NCI-H2196 treated with DMSO at 0.1 percent for 48 hours (cell line): ENCODE data around the gene TMEM175.

Experiments
- DNase-seq: peaks from one replicate; lab custom pipeline; 2025; ENCODE audit not compliant: unreplicated experiment; lab: John Stamatoyannopoulos, UW

The TMEM175 gene

GRCh38 chr4:898869-899555 lies 33.2 kb upstream of the TMEM175 start:
- no peak for DNase-seq

GRCh38 chr4:899556-899906 lies 32.7 kb upstream of the TMEM175 start:
- DNase-seq: no peak

- DNase-seq: no peak
Measured at GRCh38 chr4:900073-900472, 32.2 kb upstream of the TMEM175 start.

GRCh38 chr4:900721-901120 lies 31.5 kb upstream of the TMEM175 start:
- DNase-seq: no peak

GRCh38 chr4:901192-901910 lies 30.9 kb upstream of the TMEM175 start:
- no peak for DNase-seq

GRCh38 chr4:903066-904046 lies 28.9 kb upstream of the TMEM175 start:
- DNase-seq: no peak

GRCh38 chr4:905485-906338 lies 26.5 kb upstream of the TMEM175 start:
- DNase-seq: no peak

GRCh38 chr4:906339-907102 lies 25.7 kb upstream of the TMEM175 start:
- no peak for DNase-seq

- DNase-seq: no peak
Measured at GRCh38 chr4:907103-907400, 25.2 kb upstream of the TMEM175 start.

GRCh38 chr4:907691-908425 lies 24.4 kb upstream of the TMEM175 start:
- no peak for DNase-seq

- DNase-seq: no peak
Measured at GRCh38 chr4:909131-909571, 23.1 kb upstream of the TMEM175 start.

GRCh38 chr4:909821-910220 lies 22.4 kb upstream of the TMEM175 start:
- no peak for DNase-seq

- DNase-seq: no peak
Measured at GRCh38 chr4:910366-911091, 21.7 kb upstream of the TMEM175 start.

GRCh38 chr4:911221-911751 lies 21.0 kb upstream of the TMEM175 start:
- DNase-seq: no peak

GRCh38 chr4:911871-912490 lies 20.3 kb upstream of the TMEM175 start:
- DNase-seq: no peak

- DNase-seq: no peak
Measured at GRCh38 chr4:912548-913279, 19.5 kb upstream of the TMEM175 start.

GRCh38 chr4:913280-913618 lies 19.0 kb upstream of the TMEM175 start:
- DNase-seq: no peak

GRCh38 chr4:914531-914930 lies 17.7 kb upstream of the TMEM175 start:
- no peak for DNase-seq
